Measurements from ENCODE around the gene MORF4L1. TPM values are rescaled to one million over a fixed set of nuclear protein-coding genes. Genes with fewer than 3 reads are reported as not detected.
A peak's percentile ranks its signal among the peaks of the same experiment; 100 is the strongest.

The MORF4L1 gene
- total RNA-seq, 2 donors from 2014 or later: 134 to 226 TPM

- ATAC-seq: no peak
- no peak for DNase-seq (ENCODE audit: low spot score)
- no peaks in the 10 kb centered on the region for H3K9me3 Mint-ChIP-seq
- no peak overlapping the region for H3K27ac Mint-ChIP-seq
- no peak overlapping the region for H3K4me3 Mint-ChIP-seq
- no peaks in the 10 kb centered on the region for H3K4me1 Mint-ChIP-seq (ENCODE audit: low read depth in 2 of 2)
- no peaks in the 10 kb centered on the region for H3K36me3 Mint-ChIP-seq
- H3K27me3 Mint-ChIP-seq: no peaks in the 10 kb centered on the region
Measured at GRCh38 chr15:78930577-78931388, 58.1 kb downstream of the MORF4L1 start.

GRCh38 chr15:78931439-78932257 is 59.0 kb downstream of the MORF4L1 start:
- ATAC-seq (peak in 1 of 2 donors; percentile 11), DNase-seq (ENCODE audit: low spot score) (no peak)
- Mint-ChIP-seq H3K4me1 (ENCODE audit: low read depth in 2 of 2) (no peaks in the 10 kb centered on the region), H3K4me3 (no peak overlapping the region), H3K27ac (no peak overlapping the region), H3K9me3 (no peaks in the 10 kb centered on the region), H3K27me3 (no peaks in the 10 kb centered on the region), H3K36me3 (no peaks in the 10 kb centered on the region)

- Mint-ChIP-seq H3K36me3 (no peaks in the 10 kb centered on the region), H3K27ac (no peak overlapping the region), H3K4me1 (ENCODE audit: low read depth in 2 of 2) (peaks cover under 1 to 3% of the 10 kb centered on the region in 2 donors), H3K4me3 (no peak overlapping the region), H3K9me3 (no peaks in the 10 kb centered on the region), H3K27me3 (no peaks in the 10 kb centered on the region)
- no peak for ATAC-seq
- DNase-seq (ENCODE audit: low spot score): no peak
Measured at GRCh38 chr15:78932258-78932808, 59.6 kb downstream of the MORF4L1 start.

- Mint-ChIP-seq H3K27ac (no peak overlapping the region), H3K4me3 (no peak overlapping the region), H3K9me3 (no peaks in the 10 kb centered on the region), H3K27me3 (peaks cover 2 to 4% of the 10 kb centered on the region in 2 donors), H3K36me3 (peaks cover 3% of the 10 kb centered on the region), H3K4me1 (ENCODE audit: low read depth in 2 of 2) (peaks cover 3 to 8% of the 10 kb centered on the region in 2 donors)
- DNase-seq (ENCODE audit: low spot score) (no peak), ATAC-seq (no peak)
Measured at GRCh38 chr15:78933187-78933822, 60.6 kb downstream of the MORF4L1 start.

GRCh38 chr15:78933823-78934654 is 61.3 kb downstream of the MORF4L1 start:
- DNase-seq (ENCODE audit: low spot score) (no peak), ATAC-seq (no peak)
- no peaks in the 10 kb centered on the region for H3K9me3 Mint-ChIP-seq
- no peak overlapping the region for H3K27ac Mint-ChIP-seq
- H3K4me3 Mint-ChIP-seq: no peak overlapping the region
- H3K4me1 Mint-ChIP-seq (ENCODE audit: low read depth in 2 of 2): peaks cover 7 to 14% of the 10 kb centered on the region in 2 donors
- H3K36me3 Mint-ChIP-seq: peaks cover 6% of the 10 kb centered on the region
- H3K27me3 Mint-ChIP-seq: peaks cover 5 to 8% of the 10 kb centered on the region in 2 donors

GRCh38 chr15:78934655-78935023 is 61.9 kb downstream of the MORF4L1 start:
- no peaks in the 10 kb centered on the region for H3K9me3 Mint-ChIP-seq
- H3K27me3 Mint-ChIP-seq: peaks cover 5 to 8% of the 10 kb centered on the region in 2 donors
- peaks cover 6% of the 10 kb centered on the region for H3K36me3 Mint-ChIP-seq
- H3K4me1 Mint-ChIP-seq (ENCODE audit: low read depth in 2 of 2): peaks cover 10 to 18% of the 10 kb centered on the region in 2 donors
- no peak for DNase-seq (ENCODE audit: low spot score)
- no peak for ATAC-seq
- H3K4me3 Mint-ChIP-seq: no peak overlapping the region
- H3K27ac Mint-ChIP-seq: no peak overlapping the region

GRCh38 chr15:78937132-78937739 is 64.5 kb downstream of the MORF4L1 start:
- Mint-ChIP-seq H3K9me3 (no peaks in the 10 kb centered on the region), H3K4me1 (ENCODE audit: low read depth in 2 of 2) (peaks cover 10 to 18% of the 10 kb centered on the region in 2 donors), H3K27ac (no peak overlapping the region), H3K4me3 (peak overlapping the region; percentile 38), H3K27me3 (peaks cover 5 to 8% of the 10 kb centered on the region in 2 donors), H3K36me3 (peaks cover 6% of the 10 kb centered on the region)
- DNase-seq (ENCODE audit: low spot score) (no peak), ATAC-seq (peak in 1 of 2 donors; percentile 35)

GRCh38 chr15:78938658-78939488 is 66.2 kb downstream of the MORF4L1 start:
- no peaks in the 10 kb centered on the region for H3K9me3 Mint-ChIP-seq

GRCh38 chr15:78942741-78943140 is 70.1 kb downstream of the MORF4L1 start:
- Mint-ChIP-seq H3K36me3 (peaks cover 6% of the 10 kb centered on the region), H3K9me3 (no peaks in the 10 kb centered on the region), H3K4me3 (no peak overlapping the region), H3K27ac (no peak overlapping the region), H3K4me1 (ENCODE audit: low read depth in 2 of 2) (peaks cover 8 to 14% of the 10 kb centered on the region in 2 donors), H3K27me3 (peaks cover 8 to 18% of the 10 kb centered on the region in 2 donors)
- DNase-seq (ENCODE audit: low spot score) (no peak), ATAC-seq (no peak)

More at GRCh38 chr15:78938658-78939488, 66.2 kb downstream of the MORF4L1 start:
- H3K27ac Mint-ChIP-seq: peak overlapping the region; percentile 56 to 72
- peaks cover 10 to 18% of the 10 kb centered on the region in 2 donors for H3K4me1 Mint-ChIP-seq (ENCODE audit: low read depth in 2 of 2)
- peak overlapping the region; percentile 67 for H3K4me3 Mint-ChIP-seq
- peak; percentile 72 to 85 for ATAC-seq
- H3K36me3 Mint-ChIP-seq: peaks cover 6% of the 10 kb centered on the region
- DNase-seq (ENCODE audit: low spot score): no peak
- peaks cover 8% of the 10 kb centered on the region in 2 donors for H3K27me3 Mint-ChIP-seq

GRCh38 chr15:78943692-78944091 is 71.0 kb downstream of the MORF4L1 start:
- H3K36me3 Mint-ChIP-seq: no peaks in the 10 kb centered on the region
- DNase-seq (ENCODE audit: low spot score) (no peak), ATAC-seq (no peak)
- H3K4me3 Mint-ChIP-seq: peak overlapping the region; percentile 61
- H3K9me3 Mint-ChIP-seq: no peaks in the 10 kb centered on the region
- peaks cover 0 to 12% of the 10 kb centered on the region in 2 donors for H3K27me3 Mint-ChIP-seq
- no peak overlapping the region for H3K27ac Mint-ChIP-seq
- peaks cover 3 to 7% of the 10 kb centered on the region in 2 donors for H3K4me1 Mint-ChIP-seq (ENCODE audit: low read depth in 2 of 2)

- peak in 1 of 2 donors; percentile 6 for ATAC-seq
- Mint-ChIP-seq H3K27ac (no peak overlapping the region), H3K27me3 (peaks cover 0 to 12% of the 10 kb centered on the region in 2 donors), H3K4me1 (ENCODE audit: low read depth in 2 of 2) (peaks cover 1 to 3% of the 10 kb centered on the region in 2 donors), H3K4me3 (peak overlapping the region; percentile 61), H3K36me3 (no peaks in the 10 kb centered on the region), H3K9me3 (no peaks in the 10 kb centered on the region)
- no peak for DNase-seq (ENCODE audit: low spot score)
Measured at GRCh38 chr15:78944202-78944625, 71.5 kb downstream of the MORF4L1 start.

Data from natural killer cell treated with Interleukin-12 subunit alpha and Interleukin-12 subunit beta and Interleukin-15 and Interleukin-18, amount 100 ng/mL, for 72 hours (primary cell).